GM19328 (cell line): ENCODE results near the gene PPARD.
"Not testable (repeated sequence)": the region's sequence is repeated elsewhere in the genome, so short reads cannot be mapped to it uniquely, and the experiment has no call there.

ENCODE experiments used
- ATAC-seq: cut with Tn5 transposase; IDR thresholded peaks from one replicate; pipeline ENCODE4 v1.9.1; 2021; ENCODE audit warnings: mild to moderate bottlenecking, moderate library complexity; ENCODE audit not compliant: unreplicated experiment

PPARD gene

GRCh38 chr6:35378261-35378660 lies 35.9 kb downstream of the PPARD start:
- ATAC-seq, result no peak

DNA sequence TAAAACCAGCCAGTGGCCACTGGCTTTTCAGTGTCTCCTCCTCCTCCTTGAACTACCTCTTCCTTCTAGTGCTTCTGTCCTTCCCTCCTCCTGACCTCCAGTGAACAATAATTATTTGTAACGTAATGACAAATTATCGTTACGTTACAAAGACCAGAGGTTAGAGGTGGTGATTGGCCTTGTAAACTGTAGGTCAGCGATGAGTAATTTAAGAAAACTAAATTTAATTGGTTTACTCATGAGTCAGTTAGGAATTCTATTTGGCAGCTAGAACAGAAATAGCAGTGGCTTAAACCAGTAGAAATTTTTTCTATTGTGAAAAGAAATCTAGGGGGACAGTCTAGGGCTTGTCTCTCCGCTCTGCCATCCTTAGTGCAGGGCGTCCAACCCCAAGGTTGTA lies 38.8 kb downstream of the PPARD start:
- ATAC-seq, result no peak

GRCh38 chr6:35382015-35382414 lies 39.7 kb downstream of the PPARD start:
- no peak for ATAC-seq

- ATAC-seq, result no peak
Measured at GRCh38 chr6:35385457-35386202, 43.3 kb downstream of the PPARD start.

- ATAC-seq, result no peak
Measured at GRCh38 chr6:35386989-35387388, 44.6 kb downstream of the PPARD start.

GRCh38 chr6:35388030-35388429 lies 45.7 kb downstream of the PPARD start:
- ATAC-seq, result no peak

GRCh38 chr6:35388772-35389352 lies 46.5 kb downstream of the PPARD start:
- ATAC-seq, result no peak

- not testable (repeated sequence) for ATAC-seq
Measured at GRCh38 chr6:35389386-35389785, 47.0 kb downstream of the PPARD start.

- no peak for ATAC-seq
Measured at GRCh38 chr6:35391240-35391968, 49.0 kb downstream of the PPARD start.

- no peak for ATAC-seq
Measured at GRCh38 chr6:35392111-35392702, 49.8 kb downstream of the PPARD start.

- no peak for ATAC-seq
Measured at GRCh38 chr6:35392773-35393672, 50.7 kb downstream of the PPARD start.

DNA sequence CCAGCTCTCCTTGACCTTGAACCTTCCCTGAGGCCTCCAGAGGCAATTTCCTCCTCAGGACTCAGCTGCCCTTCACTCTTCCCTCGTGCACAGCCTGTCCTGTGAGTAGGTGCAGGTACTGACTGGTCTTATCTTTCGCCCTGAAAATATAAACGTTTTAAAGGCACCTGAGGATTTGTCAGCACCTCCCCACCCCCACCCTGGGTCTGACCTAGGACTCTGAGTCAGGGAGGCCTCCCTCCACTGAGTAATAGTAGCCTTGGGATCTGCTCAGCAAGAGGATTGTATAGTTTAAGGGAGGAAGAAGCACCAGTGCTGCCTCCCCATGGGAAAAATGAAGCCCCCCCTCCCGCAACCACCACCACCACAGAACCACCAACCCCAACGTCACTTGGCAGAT lies 54.6 kb downstream of the PPARD start:
- no peak for ATAC-seq

DNA sequence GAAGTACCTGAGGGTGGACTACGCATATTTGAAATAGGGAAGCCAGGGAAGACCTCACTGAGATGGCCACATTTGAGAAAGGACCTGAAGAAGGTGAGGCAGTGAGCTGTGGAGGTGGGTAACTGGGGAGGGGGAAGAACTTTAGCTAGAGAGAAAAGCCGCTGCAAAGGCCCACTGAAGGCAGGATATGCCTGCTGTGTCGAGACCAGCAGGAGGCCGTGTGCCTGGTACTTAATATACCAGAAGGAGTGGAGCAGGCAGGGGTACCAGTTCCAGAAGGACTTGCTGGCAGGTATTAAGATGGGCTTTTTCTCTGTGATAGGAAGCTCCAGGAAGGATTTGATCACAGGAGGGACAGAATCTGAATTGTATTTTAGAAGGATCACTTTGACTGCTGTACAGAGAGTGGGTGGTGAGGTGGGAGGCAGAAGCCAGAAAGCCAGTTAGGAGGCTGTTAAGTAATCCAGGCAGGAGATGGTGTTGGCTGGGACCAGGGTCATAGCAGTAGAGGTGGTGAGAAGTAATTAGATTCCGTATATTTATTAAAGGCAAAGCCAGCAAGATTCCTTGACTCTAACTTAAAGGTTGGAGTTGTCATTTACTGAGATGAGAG lies 55.6 kb downstream of the PPARD start:
- ATAC-seq, result no peak

- ATAC-seq, result no peak
Measured at GRCh38 chr6:35398526-35398925, 56.2 kb downstream of the PPARD start.

GRCh38 chr6:35400111-35400510 lies 57.8 kb downstream of the PPARD start:
- ATAC-seq, result no peak

DNA sequence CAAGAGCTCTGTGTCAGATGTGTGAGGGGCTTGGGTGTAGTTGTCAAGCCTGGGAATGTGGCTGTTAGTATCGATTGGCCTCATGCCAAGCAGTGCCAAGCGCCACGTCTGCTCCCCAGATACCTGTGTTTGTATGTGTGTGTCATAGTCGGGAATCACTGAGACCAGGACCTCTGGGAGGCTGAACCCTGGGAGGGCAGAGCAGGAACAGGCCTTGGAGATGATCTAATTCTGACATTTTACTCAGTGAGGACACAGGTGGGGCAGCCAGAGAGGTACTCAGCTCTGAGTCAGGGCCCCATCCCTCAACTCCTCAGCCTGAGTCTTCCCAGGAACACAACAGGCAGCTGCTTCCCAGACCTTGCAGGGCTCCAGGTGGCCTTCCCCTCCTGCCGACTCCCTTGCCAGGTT lies 58.5 kb downstream of the PPARD start:
- ATAC-seq, result no peak

DNA sequence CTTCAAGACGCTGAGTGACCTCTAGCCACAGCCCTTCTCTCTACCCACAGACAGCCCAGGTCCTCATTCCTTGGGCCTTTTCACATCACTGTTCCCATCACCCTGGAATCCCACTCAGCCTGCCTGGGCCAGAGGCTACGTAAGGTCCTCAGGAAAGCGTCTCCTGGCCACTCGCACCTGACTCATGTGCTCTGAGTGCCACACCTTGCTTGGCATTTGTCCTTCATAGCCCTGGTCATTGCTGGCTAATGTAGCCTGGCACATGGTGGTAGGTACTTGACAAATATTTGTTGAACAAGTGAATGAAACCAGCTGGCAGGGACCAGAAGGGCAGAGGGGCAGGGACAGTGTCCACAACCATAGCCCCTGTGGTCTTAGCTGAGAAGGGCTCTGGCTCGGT lies 59.2 kb downstream of the PPARD start:
- ATAC-seq, result no peak

DNA sequence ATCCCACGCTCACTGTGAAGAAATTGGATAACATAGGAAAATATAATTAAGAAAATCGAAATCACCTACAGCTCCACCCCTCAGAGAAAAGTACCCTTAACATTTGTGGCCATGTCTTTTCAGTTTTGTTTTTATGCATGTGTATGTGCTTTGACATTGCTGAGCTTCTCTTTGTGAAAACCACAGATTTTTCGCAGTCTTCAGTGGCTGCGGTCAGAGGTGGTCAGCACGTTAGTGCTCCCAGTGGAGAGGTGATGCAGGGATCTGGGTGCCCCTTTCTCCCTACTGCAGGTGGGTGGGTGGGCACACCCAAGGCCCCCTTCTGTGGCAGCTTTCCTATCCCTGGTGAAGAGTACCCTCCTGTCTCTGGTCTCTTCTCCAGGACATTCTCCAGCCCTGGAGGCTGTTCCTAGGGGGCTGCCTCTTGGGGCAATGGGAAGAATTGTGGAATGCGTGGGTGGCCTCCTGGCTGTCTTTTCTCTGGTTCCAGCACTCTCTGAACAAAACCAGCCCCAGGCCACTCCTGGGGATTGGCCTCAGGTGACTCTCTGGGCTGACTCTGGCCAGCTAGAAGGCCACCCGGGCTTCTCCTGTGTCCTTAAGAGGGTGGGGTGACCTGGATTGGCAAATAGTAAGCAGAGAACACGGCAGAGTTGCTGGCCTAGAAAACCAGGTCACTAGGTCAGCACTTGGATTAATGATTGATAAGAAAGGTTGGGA lies 59.9 kb downstream of the PPARD start:
- ATAC-seq, result no peak

GRCh38 chr6:35402856-35403191 lies 60.5 kb downstream of the PPARD start:
- ATAC-seq, result no peak
